Muscle layer of duodenum (tissue), 2 donors: ENCODE measurements around the gene CALML6.

Source experiments
- H3K27ac ChIP-seq: one replicate; pipeline ENCODE4 v1.7.0; 2013; ENCODE audit warnings: mild to moderate bottlenecking, low read length
- H3K27me3 ChIP-seq: one replicate; pipeline ENCODE4 v1.7.0; 2013; ENCODE audit warnings: low read depth, mild to moderate bottlenecking, control low read depth, low read length
- H3K36me3 ChIP-seq, 2 donors: one replicate each; pipeline ENCODE4 v1.7.0; 2013; ENCODE audit warnings: low read length in 2 of 2, control low read depth in 1 of 2, mild to moderate bottlenecking in 1 of 2; ENCODE audit not compliant: insufficient read depth in 2 of 2, control insufficient read depth in 1 of 2
- H3K4me1 ChIP-seq, 2 donors: one replicate each; pipeline ENCODE4 v1.7.0; 2013; ENCODE audit warnings: low read length in 2 of 2, mild to moderate bottlenecking in 2 of 2, control low read depth in 1 of 2, moderate library complexity in 1 of 2; ENCODE audit not compliant: insufficient read depth in 2 of 2, control insufficient read depth in 1 of 2
- H3K4me3 ChIP-seq, 2 donors: one replicate each; pipeline ENCODE4 v1.7.0; 2013; ENCODE audit warnings: low read length in 2 of 2, low read depth in 1 of 2, mild to moderate bottlenecking in 1 of 2
- H3K9me3 ChIP-seq, 2 donors: one replicate each; pipeline ENCODE4 v1.7.0; 2013; ENCODE audit warnings: low read length in 2 of 2, control low read depth in 1 of 2, mild to moderate bottlenecking in 1 of 2; ENCODE audit not compliant: control insufficient read depth in 1 of 2
- donor health status: healthy.

Gene CALML6

GRCh38 chr1:1921901-1922701, 7.0 kb downstream of the CALML6 start:
- no peaks in the 10 kb centered on the region for H3K27me3 ChIP-seq
- no peaks in the 10 kb centered on the region for H3K36me3 ChIP-seq
- no peaks in the 10 kb centered on the region for H3K9me3 ChIP-seq
- peaks cover 0 to 10% of the 10 kb centered on the region in 2 donors for H3K4me1 ChIP-seq
- H3K27ac ChIP-seq: no peak overlapping the region
- no peak overlapping the region for H3K4me3 ChIP-seq

DNA sequence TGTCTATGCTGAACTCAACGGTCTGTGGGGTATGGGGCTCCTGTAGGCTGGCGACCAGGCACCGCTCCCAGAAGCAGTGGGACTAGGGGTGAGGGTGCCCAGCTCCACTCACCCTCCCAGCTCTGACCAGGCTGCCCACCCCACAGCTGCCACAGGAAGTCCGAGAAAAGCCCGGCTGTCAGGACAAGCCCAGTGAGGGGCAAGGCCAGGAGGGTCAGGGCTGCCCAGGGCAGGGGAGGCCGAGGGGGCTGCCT, 7.6 kb downstream of the CALML6 start:
- Histone ChIP-seq H3K27ac (no peak overlapping the region), H3K36me3 (no peaks in the 10 kb centered on the region), H3K9me3 (no peaks in the 10 kb centered on the region)

GRCh38 chr1:1922956-1923833, 8.1 kb downstream of the CALML6 start:
- Histone ChIP-seq H3K4me1 (peaks cover 0 to 8% of the 10 kb centered on the region in 2 donors), H3K27me3 (no peaks in the 10 kb centered on the region), H3K4me3 (no peak overlapping the region), H3K27ac (no peak overlapping the region), H3K36me3 (no peaks in the 10 kb centered on the region), H3K9me3 (no peaks in the 10 kb centered on the region)

More for the DNA sequence above, 7.6 kb downstream of the CALML6 start:
- H3K4me1 ChIP-seq: peaks cover 0 to 10% of the 10 kb centered on the region in 2 donors
- no peaks in the 10 kb centered on the region for H3K27me3 ChIP-seq
- H3K4me3 ChIP-seq: no peak overlapping the region

DNA sequence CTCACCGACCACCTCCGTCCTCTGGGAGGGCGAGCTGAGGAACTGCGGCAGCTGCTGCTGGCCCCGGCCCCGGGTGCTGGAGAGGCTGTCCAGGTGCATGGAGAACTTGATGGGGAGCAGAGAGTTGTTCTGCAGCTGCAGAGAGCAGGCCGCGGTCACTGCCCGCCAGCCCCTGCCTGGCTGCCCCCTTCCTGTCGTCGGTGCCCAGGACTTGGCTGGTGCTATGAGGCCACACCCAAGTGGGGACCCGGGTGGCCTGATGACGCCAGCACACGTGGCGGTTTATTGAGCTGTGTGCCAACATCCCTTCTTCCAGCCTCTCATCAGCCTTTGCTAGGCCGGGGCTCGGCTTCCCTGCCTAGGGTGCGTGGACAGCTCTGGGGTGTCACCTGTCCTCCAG, 9.3 kb downstream of the CALML6 start:
- no peaks in the 10 kb centered on the region for H3K27me3 ChIP-seq
- no peaks in the 10 kb centered on the region for H3K4me1 ChIP-seq
- H3K27ac ChIP-seq: no peak overlapping the region
- no peaks in the 10 kb centered on the region for H3K9me3 ChIP-seq
- H3K36me3 ChIP-seq: no peaks in the 10 kb centered on the region
- no peak overlapping the region for H3K4me3 ChIP-seq

DNA sequence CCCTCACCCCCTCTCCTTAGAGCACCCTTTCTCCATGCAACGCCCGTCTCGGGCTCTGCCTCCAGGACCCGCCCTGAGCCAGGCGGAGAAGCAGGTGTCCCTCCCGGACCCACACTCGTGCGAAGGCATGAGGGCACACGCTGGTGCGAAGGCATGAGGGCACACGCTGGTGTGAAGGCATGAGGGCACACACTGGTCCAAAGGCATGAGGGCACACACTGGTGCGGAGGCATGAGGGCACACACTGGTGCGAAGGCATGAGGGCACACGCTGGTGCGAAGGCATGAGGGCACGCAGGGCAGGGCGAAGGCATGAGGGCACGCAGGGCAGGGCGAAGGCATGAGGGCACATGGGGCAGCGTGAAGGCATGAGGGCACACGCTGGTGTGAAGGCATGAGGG, 9.8 kb downstream of the CALML6 start:
- Histone ChIP-seq H3K36me3 (no peaks in the 10 kb centered on the region), H3K4me3 (no peak overlapping the region), H3K27ac (no peak overlapping the region), H3K9me3 (no peaks in the 10 kb centered on the region), H3K4me1 (no peaks in the 10 kb centered on the region), H3K27me3 (no peaks in the 10 kb centered on the region)

- Histone ChIP-seq H3K4me3 (no peak overlapping the region), H3K27ac (no peak overlapping the region), H3K36me3 (no peaks in the 10 kb centered on the region), H3K27me3 (no peaks in the 10 kb centered on the region), H3K9me3 (no peaks in the 10 kb centered on the region), H3K4me1 (no peaks in the 10 kb centered on the region)
Measured at GRCh38 chr1:1925437-1926345, 10.6 kb downstream of the CALML6 start.

GRCh38 chr1:1926346-1926811, 11.3 kb downstream of the CALML6 start:
- no peaks in the 10 kb centered on the region for H3K27me3 ChIP-seq
- no peak overlapping the region for H3K4me3 ChIP-seq
- no peaks in the 10 kb centered on the region for H3K9me3 ChIP-seq
- no peaks in the 10 kb centered on the region for H3K36me3 ChIP-seq
- H3K4me1 ChIP-seq: no peaks in the 10 kb centered on the region
- no peak overlapping the region for H3K27ac ChIP-seq

DNA sequence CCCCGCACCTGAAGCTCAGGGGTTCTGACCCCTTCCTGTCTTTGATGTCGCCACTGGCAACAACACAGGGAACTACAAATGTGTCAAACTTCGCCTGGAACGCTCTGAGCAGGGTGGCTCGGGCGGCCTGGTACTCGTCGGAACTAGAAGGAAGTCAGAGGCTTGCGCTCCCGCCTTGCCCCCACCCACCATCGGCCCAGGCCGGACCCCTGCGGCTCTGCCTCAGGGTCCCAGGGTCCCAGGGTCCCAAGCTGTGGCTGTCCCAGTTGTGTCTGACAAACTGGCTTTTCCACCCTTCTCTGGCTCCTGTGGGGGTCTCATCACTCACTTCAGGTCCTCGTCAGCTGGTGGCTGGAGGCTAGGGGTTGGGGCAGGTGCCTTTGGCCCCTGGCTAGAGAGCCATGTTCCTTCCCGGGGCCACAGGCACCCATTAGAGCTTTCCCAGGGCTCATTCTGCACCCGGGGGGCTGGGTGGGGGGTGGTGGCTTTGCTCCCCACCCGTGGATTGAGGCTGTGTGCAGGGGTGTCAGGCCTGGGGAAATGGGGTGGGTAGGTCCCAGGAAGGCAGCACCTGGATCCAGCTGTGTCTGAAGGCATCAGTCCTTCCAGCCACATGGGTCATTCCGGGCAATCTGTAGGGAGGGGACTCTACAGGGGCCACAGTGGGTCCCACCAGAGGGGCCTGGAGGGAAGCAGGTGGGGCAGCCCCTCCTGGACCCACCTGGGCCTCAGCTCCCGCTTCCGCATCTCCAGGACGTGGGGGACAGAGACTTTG, 12.0 kb downstream of the CALML6 start:
- H3K4me1 ChIP-seq: no peaks in the 10 kb centered on the region
- H3K9me3 ChIP-seq: no peaks in the 10 kb centered on the region
- no peaks in the 10 kb centered on the region for H3K36me3 ChIP-seq
- H3K27ac ChIP-seq: no peak overlapping the region
- H3K4me3 ChIP-seq: no peak overlapping the region
- H3K27me3 ChIP-seq: no peaks in the 10 kb centered on the region

DNA sequence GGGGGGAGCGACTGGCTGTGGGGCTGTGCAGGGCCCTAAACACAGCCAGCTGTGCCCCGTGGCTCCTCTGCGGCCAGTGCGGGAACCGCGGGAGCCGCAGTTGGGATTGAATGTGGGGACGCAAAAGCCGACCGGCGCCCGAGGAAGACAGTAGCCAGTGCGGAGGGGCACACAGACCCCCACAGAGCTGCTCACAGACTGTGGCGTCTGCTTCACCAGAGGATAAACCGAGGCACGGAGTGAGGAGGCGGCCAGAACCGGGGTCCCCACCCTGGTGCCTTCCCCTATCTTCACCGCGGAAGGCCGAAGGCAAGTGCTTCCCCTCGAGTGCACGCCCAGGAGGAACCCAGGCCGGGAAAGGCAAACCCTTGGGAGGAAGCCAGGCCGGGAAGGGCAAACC, 12.7 kb downstream of the CALML6 start:
- Histone ChIP-seq H3K27ac (no peak overlapping the region), H3K9me3 (no peaks in the 10 kb centered on the region), H3K4me3 (no peak overlapping the region), H3K36me3 (no peaks in the 10 kb centered on the region), H3K4me1 (no peaks in the 10 kb centered on the region), H3K27me3 (no peaks in the 10 kb centered on the region)

DNA sequence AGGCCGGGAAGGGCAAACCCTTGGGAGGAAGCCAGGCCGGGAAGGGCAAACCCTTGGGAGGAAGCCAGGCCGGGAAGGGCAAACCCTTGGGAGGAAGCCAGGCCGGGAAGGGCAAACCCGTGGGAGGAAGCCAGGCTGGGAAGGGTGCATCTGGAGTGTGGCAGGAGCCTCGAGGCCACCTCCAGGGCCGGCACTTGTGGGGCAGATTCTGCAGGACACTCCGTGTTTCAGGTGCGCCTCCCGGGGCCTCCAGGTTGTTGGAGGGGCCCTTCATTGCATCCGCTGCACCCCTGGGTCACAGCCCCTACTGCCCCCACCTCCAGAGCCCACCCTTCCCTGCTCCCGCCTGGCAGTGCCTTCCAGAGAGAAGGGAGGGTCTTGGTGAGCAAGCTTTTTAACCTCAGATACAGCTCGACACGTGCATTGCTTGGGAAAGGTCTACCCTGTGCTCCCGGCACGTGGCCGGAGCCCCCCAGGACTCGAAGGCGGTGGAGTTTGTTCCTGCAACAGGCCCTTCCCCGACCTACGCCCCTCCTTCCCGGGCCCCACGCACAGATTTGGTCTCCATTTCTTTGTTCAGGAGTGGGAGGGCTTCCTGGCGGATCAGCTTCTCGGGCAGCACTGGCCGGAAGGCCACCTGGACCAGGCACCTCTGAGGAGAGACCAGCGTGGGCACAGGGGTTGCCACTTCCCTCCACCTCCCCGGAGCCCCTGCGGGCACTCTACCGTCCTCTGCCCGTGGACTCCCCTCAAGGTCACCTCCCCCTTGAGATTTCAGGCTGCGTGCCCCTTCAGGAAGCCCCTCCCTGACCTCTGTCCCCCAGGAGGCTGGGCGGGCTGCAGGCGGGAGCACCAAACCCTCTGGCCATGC, 13.4 kb downstream of the CALML6 start:
- Histone ChIP-seq H3K36me3 (no peaks in the 10 kb centered on the region), H3K27ac (no peak overlapping the region), H3K27me3 (no peaks in the 10 kb centered on the region), H3K4me3 (no peak overlapping the region), H3K9me3 (no peaks in the 10 kb centered on the region), H3K4me1 (no peaks in the 10 kb centered on the region)
